ENCODE data around the gene KLF3. TPM values are rescaled to one million over a fixed set of nuclear protein-coding genes. Genes with fewer than 3 reads are reported as not detected.

Gene KLF3
- total and polyA plus RNA-seq, 9 of the 15 experiments (the other 6 are each of a cell fraction or from before 2014, with no cell fraction given), result 9.9 to 47.2 (median 18.1) TPM

DNA sequence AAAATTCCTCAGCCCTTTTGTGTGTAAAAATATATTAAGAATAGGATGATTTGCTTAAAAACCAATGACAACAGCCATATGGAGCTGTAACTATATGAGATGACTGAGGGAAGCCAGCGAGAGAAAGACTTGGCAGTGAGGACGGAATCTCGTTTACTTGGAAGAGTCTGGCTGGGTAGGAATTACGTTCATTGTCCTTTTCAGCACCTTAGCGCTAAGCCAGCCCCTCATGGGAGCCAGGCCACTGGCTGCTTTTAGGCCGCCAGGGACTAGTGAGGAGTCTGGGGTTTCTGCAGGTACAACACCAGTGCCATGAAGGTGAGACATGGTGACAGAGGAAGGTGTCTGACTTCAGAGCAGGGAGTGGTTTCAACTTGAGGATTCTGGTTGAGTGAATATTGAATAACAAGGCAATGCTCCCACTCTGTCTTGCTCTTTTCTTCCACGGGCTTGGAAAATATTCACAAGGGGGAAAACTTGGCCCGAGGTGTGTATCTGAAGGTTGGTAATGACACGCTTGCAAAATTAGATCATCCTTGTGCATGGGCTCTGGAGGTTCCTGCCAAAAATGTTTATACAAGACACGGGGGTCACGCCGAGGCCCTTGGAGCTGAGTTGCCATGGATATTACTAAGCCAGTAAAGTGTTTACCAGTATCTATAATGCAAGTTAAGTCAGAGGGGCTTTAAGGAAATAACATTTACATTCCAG, 17.4 kb downstream of the KLF3 start (continued):
- TF ChIP-seq, protein P1, sequence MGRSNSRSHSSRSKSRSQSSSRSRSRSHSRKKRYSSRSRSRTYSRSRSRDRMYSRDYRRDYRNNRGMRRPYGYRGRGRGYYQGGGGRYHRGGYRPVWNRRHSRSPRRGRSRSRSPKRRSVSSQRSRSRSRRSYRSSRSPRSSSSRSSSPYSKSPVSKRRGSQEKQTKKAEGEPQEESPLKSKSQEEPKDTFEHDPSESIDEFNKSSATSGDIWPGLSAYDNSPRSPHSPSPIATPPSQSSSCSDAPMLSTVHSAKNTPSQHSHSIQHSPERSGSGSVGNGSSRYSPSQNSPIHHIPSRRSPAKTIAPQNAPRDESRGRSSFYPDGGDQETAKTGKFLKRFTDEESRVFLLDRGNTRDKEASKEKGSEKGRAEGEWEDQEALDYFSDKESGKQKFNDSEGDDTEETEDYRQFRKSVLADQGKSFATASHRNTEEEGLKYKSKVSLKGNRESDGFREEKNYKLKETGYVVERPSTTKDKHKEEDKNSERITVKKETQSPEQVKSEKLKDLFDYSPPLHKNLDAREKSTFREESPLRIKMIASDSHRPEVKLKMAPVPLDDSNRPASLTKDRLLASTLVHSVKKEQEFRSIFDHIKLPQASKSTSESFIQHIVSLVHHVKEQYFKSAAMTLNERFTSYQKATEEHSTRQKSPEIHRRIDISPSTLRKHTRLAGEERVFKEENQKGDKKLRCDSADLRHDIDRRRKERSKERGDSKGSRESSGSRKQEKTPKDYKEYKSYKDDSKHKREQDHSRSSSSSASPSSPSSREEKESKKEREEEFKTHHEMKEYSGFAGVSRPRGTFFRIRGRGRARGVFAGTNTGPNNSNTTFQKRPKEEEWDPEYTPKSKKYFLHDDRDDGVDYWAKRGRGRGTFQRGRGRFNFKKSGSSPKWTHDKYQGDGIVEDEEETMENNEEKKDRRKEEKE (IDR thresholded peaks at IDR 0.05; ENCODE audit: borderline replicate concordance in 1 of 2, control insufficient read depth in 1 of 2, low read depth in 2 of 2, low read length in 1 of 2), result no peak
- TF ChIP-seq, protein P2, sequence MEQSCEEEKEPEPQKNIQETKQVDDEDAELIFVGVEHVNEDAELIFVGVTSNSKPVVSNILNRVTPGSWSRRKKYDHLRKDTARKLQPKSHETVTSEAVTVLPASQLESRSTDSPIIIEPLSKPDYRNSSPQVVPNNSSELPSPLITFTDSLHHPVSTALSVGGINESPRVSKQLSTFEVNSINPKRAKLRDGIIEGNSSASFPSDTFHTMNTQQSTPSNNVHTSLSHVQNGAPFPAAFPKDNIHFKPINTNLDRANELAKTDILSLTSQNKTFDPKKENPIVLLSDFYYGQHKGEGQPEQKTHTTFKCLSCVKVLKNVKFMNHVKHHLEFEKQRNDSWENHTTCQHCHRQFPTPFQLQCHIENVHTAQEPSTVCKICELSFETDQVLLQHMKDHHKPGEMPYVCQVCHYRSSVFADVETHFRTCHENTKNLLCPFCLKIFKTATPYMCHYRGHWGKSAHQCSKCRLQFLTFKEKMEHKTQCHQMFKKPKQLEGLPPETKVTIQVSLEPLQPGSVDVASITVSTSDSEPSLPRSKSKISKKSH (CRISPR knock-in tag; IDR thresholded peaks at IDR 0.05), result no peak
- TF ChIP-seq PHTF2 (CRISPR knock-in tag; IDR thresholded peaks at IDR 0.05) (no peak), KAT7 (CRISPR knock-in tag; IDR thresholded peaks at IDR 0.05; ENCODE audit: borderline replicate concordance) (no peak), BHLHE40 (IDR thresholded peaks at IDR 0.05; ENCODE audit: low read length) (no peak)
- TF ChIP-seq, protein P3, sequence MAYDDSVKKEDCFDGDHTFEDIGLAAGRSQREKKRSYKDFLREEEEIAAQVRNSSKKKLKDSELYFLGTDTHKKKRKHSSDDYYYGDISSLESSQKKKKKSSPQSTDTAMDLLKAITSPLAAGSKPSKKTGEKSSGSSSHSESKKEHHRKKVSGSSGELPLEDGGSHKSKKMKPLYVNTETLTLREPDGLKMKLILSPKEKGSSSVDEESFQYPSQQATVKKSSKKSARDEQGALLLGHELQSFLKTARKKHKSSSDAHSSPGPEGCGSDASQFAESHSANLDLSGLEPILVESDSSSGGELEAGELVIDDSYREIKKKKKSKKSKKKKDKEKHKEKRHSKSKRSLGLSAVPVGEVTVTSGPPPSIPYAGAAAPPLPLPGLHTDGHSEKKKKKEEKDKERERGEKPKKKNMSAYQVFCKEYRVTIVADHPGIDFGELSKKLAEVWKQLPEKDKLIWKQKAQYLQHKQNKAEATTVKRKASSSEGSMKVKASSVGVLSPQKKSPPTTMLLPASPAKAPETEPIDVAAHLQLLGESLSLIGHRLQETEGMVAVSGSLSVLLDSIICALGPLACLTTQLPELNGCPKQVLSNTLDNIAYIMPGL (CRISPR knock-in tag; IDR thresholded peaks at IDR 0.05), result no peak

Data from K562 (cell line).